SK-N-SH (cell line): ENCODE measurements around the gene ADAMTS2. TPM values are rescaled to one million over a fixed set of nuclear protein-coding genes. Genes with fewer than 3 reads are reported as not detected.

Experiments
- CTCF ChIA-PET: fragments of 300-600, 350-600 bp; formaldehyde crosslinking; extraction: SDS; loops from one replicate; lab custom pipeline; 2021; lab: Yijun Ruan, JAX
- POLR2A ChIA-PET: fragments of 350-600 bp; sonication (Branson Sonifier 250); formaldehyde crosslinking; extraction: SDS; loops from one replicate; lab custom pipeline; 2020; ENCODE audit warnings: antibody characterized with exemption, inconsistent platforms; lab: Yijun Ruan, JAX
- DNase-seq: peaks from one replicate; pipeline ENCODE4 v3.0.0; 2012
- H2AFZ ChIP-seq: fragments of 200-600 bp; sonication (generic); 2 replicates; pipeline ENCODE4 v1.8.1; 2016; ENCODE audit warnings: antibody characterized with exemption, mild to moderate bottlenecking, low read depth
- H3F3A ChIP-seq: fragments of 200-600 bp; sonication (generic); replicated peaks from 2 replicates; pipeline ENCODE3; 2016; ENCODE audit warnings: antibody characterized with exemption, mild to moderate bottlenecking; ENCODE audit not compliant: insufficient read depth
- H3K27ac ChIP-seq, 2 experiments: fragments of 200-500 bp in 1 of 2; fragments of 200-600 bp in 1 of 2; sonication (Bioruptor generic) in 1 of 2; sonication (generic), shearing (Covaris generic) in 1 of 2; 2 replicates each; pipeline versions ENCODE4 v1.5.1 to v1.6.1; 2014 to 2016; ENCODE audit warnings: low read depth in 2 of 2, inconsistent platforms in 1 of 2, low read length in 1 of 2, mild to moderate bottlenecking in 1 of 2, mixed read lengths in 1 of 2
- H3K27me3 ChIP-seq: fragments of 200-600 bp; sonication (generic), shearing (Covaris generic); 2 replicates; pipeline ENCODE4 v1.6.1; 2016; ENCODE audit warnings: mixed run types; ENCODE audit not compliant: insufficient read depth
- H3K36me3 ChIP-seq, 2 experiments: fragments of 200-500 bp in 1 of 2; fragments of 200-600 bp in 1 of 2; sonication (Bioruptor generic) in 1 of 2; sonication (generic) in 1 of 2; replicated peaks in 1 of 2; 2 replicates each; pipeline versions ENCODE3 to v1.5.1; 2014 to 2016; ENCODE audit warnings: low read length in 1 of 2, mild to moderate bottlenecking in 1 of 2; ENCODE audit not compliant: insufficient read depth in 2 of 2, control insufficient read depth in 1 of 2
- H3K4me1 ChIP-seq, 2 experiments: fragments of 200-500 bp in 1 of 2; fragments of 200-600 bp in 1 of 2; sonication (Bioruptor generic) in 1 of 2; sonication (generic), shearing (Covaris generic) in 1 of 2; 2 replicates each; pipeline versions ENCODE4 v1.5.1 to v1.6.1; 2014 to 2016; ENCODE audit warnings: low read depth in 1 of 2, low read length in 1 of 2, mixed run types in 1 of 2; ENCODE audit not compliant: insufficient read depth in 2 of 2, control insufficient read depth in 1 of 2
- H3K4me2 ChIP-seq: fragments of 200-600 bp; sonication (generic), shearing (Covaris generic); 2 replicates; pipeline ENCODE4 v1.6.1; 2017; ENCODE audit warnings: mixed run types
- H3K4me3 ChIP-seq, 2 experiments: fragments of 200-500 bp in 1 of 2; fragments of 200-600 bp in 1 of 2; sonication (Bioruptor generic) in 1 of 2; sonication (generic), shearing (Covaris generic) in 1 of 2; 2 replicates each; pipeline versions ENCODE4 v1.5.1 to v1.8.1; 2014 to 2016; ENCODE audit warnings: low read depth in 2 of 2, inconsistent platforms in 1 of 2, low read length in 1 of 2, mild to moderate bottlenecking in 1 of 2, mixed read lengths in 1 of 2, moderate library complexity in 1 of 2
- H3K79me2 ChIP-seq: fragments of 200-600 bp; sonication (generic); 2 replicates; pipeline ENCODE4 v1.8.1; 2017; ENCODE audit warnings: mild to moderate bottlenecking; ENCODE audit not compliant: insufficient read depth
- H3K9ac ChIP-seq: fragments of 200-600 bp; sonication (generic); 2 replicates; pipeline ENCODE4 v1.6.1; 2017; ENCODE audit warnings: mixed run types
- H3K9me2 ChIP-seq: fragments of 200-600 bp; sonication (generic); 2 replicates; pipeline ENCODE4 v1.6.1; 2017; ENCODE audit warnings: mixed run types
- H3K9me3 ChIP-seq: fragments of 200-600 bp; sonication (generic); 2 replicates; pipeline ENCODE4 v1.6.1; 2017; ENCODE audit warnings: mixed run types, mild to moderate bottlenecking, moderate library complexity
- H4K20me1 ChIP-seq: fragments of 200-600 bp; sonication (generic); 2 replicates; pipeline ENCODE4 v1.6.1; 2017; ENCODE audit warnings: mild to moderate bottlenecking, mixed run types; ENCODE audit not compliant: insufficient read depth
- ELF1 ChIP-seq: IDR thresholded peaks from 2 replicates; pipeline ENCODE4 v1.4.0; 2012
- EP300 ChIP-seq, 2 experiments: IDR thresholded peaks; 2 replicates each; pipeline versions ENCODE4 v1.4.0 to v1.6.1; 2012; ENCODE audit warnings: borderline replicate concordance in 1 of 2, low read depth in 1 of 2, low read length in 1 of 2
- FOSL2 ChIP-seq: IDR thresholded peaks from 2 replicates; pipeline ENCODE4 v1.4.0; 2012; ENCODE audit warnings: low read depth, mild to moderate bottlenecking, moderate library complexity, borderline replicate concordance
- FOXJ3 ChIP-seq: sonication (generic); formaldehyde crosslinking; IDR thresholded peaks from 2 replicates; pipeline ENCODE4 v1.5.1; 2020; ENCODE audit warnings: mild to moderate bottlenecking, missing genetic modification reagents
- IRF3 ChIP-seq: fragments of 150-350 bp; IDR thresholded peaks from 2 replicates; pipeline ENCODE4 v1.6.1; 2016; ENCODE audit warnings: mild to moderate bottlenecking, low read depth, low read length
- JUND ChIP-seq: IDR thresholded peaks from 2 replicates; pipeline ENCODE4 v1.4.0; 2012
- MEF2A ChIP-seq: IDR thresholded peaks from 2 replicates; pipeline ENCODE4 v1.4.0; 2012; ENCODE audit warnings: low read depth, borderline replicate concordance
- MXI1 ChIP-seq: IDR thresholded peaks from 2 replicates; pipeline ENCODE4 v1.6.1; 2012; ENCODE audit warnings: mild to moderate bottlenecking, low read depth, low read length, improper control_type of control experiment
- NFIC ChIP-seq: IDR thresholded peaks from 2 replicates; pipeline ENCODE4 v1.4.0; 2012; ENCODE audit warnings: borderline replicate concordance
- NRF1 ChIP-seq: IDR thresholded peaks from 2 replicates; pipeline ENCODE4 v1.6.1; 2012; ENCODE audit warnings: low read depth, mild to moderate bottlenecking, low read length
- PBX3 ChIP-seq: IDR thresholded peaks from 2 replicates; pipeline ENCODE4; 2012
- POLR2AphosphoS5 ChIP-seq: IDR thresholded peaks from 2 replicates; pipeline ENCODE4 v1.6.1; 2012; ENCODE audit warnings: low read depth, low read length
- RAD21 ChIP-seq: IDR thresholded peaks from 2 replicates; pipeline ENCODE4 v1.6.1; 2012; ENCODE audit warnings: mild to moderate bottlenecking, low read length
- RCOR1 ChIP-seq: fragments of 150-350 bp; IDR thresholded peaks from 2 replicates; pipeline ENCODE4 v1.6.1; 2017; ENCODE audit warnings: antibody characterized with exemption, low read length
- REST ChIP-seq: IDR thresholded peaks from 2 replicates; pipeline ENCODE4 v1.6.1; 2012; ENCODE audit warnings: mild to moderate bottlenecking, low read depth, low read length, moderate library complexity
- RXRA ChIP-seq: IDR thresholded peaks from 2 replicates; pipeline ENCODE4 v1.4.0; 2012; ENCODE audit warnings: low read depth, mild to moderate bottlenecking, borderline replicate concordance
- SIN3A ChIP-seq: IDR thresholded peaks from 2 replicates; pipeline ENCODE4 v1.6.1; 2012; ENCODE audit warnings: low read depth, mild to moderate bottlenecking, low read length, moderate library complexity, borderline replicate concordance
- TCF12 ChIP-seq: IDR thresholded peaks from 2 replicates; pipeline ENCODE4 v1.4.0; 2012
- TEAD4 ChIP-seq: IDR thresholded peaks from 2 replicates; pipeline ENCODE4 v1.4.0; 2012; ENCODE audit warnings: mild to moderate bottlenecking, borderline replicate concordance; ENCODE audit not compliant: insufficient read depth
- YY1 ChIP-seq: IDR thresholded peaks from 2 replicates; pipeline ENCODE4 v1.4.0; 2012; ENCODE audit warnings: low read depth, mild to moderate bottlenecking
- WGBS: methylation state at CpG from one replicate; pipeline ENCODE4 v1.1.6; 2017; ENCODE audit warnings: low lambda C conversion rate; 5-methylcytosine and 5-hydroxymethylcytosine counted together
- polyA plus RNA-seq, 3 experiments: library from polyadenylated mRNA; depleted of rRNA; stranded (reverse); fragments of >200 nt; gene quantifications; 2 replicates each; pipeline ENCODE4 v1.2.3, GENCODE V29; 2012

ADAMTS2 gene
- polyA plus RNA-seq, 1 of the 3 experiments (the other 2 are of a cell fraction) = 0.12 TPM

- DNase-seq = no peak
- POLR2A ChIA-PET = no interaction called here
These were observed 213.2 kb downstream of the ADAMTS2 start for GRCh38 chr5:179131886-179132585.

More at GRCh38 chr5:179131886-179132585, 213.2 kb downstream of the ADAMTS2 start:
- Histone ChIP-seq H3K4me3 (no peak overlapping the region), H3K4me2 (no peak overlapping the region), H3K79me2 (no peaks in the 10 kb centered on the region), H3K27ac (no peak overlapping the region; a peak in 1 of 4 replicates), H2AFZ (no peak overlapping the region), H3K9me2 (no peaks in the 10 kb centered on the region), H3K4me1 (no peaks in the 10 kb centered on the region), H4K20me1 (no peaks in the 10 kb centered on the region), H3F3A (no peaks in the 10 kb centered on the region), H3K27me3 (no peaks in the 10 kb centered on the region), H3K36me3 (no peaks in the 10 kb centered on the region), H3K9ac (no peak overlapping the region), H3K9me3 (no peaks in the 10 kb centered on the region)
- WGBS = 60% methylated on average over 4 of the region's 15 CpGs
- CTCF ChIA-PET = no interaction called here
- TF ChIP-seq NFIC = no peak
- TF ChIP-seq FOSL2 = no peak
- TF ChIP-seq YY1 = no peak
- no peak for TF ChIP-seq RAD21
- no peak for TF ChIP-seq SIN3A
- no peak for TF ChIP-seq IRF3
- TF ChIP-seq PBX3 = no peak
- no peak for TF ChIP-seq POLR2AphosphoS5
- TF ChIP-seq TCF12 = no peak
- TF ChIP-seq EP300 (IDR thresholded peaks at IDR 0.05; ENCODE audit: borderline replicate concordance in 1 of 2, low read depth in 1 of 2, low read length in 1 of 2) = no peak
- no peak for TF ChIP-seq TEAD4
- TF ChIP-seq REST = no peak
- TF ChIP-seq RCOR1 = no peak
- no peak for TF ChIP-seq FOXJ3 (CRISPR knock-in tag)
- no peak for TF ChIP-seq ELF1
- TF ChIP-seq JUND = no peak
- no peak for TF ChIP-seq NRF1
- no peak for TF ChIP-seq MXI1
- TF ChIP-seq MEF2A = no peak
- TF ChIP-seq RXRA = no peak
